ENCODE results near the gene KIFC3.

GRCh38 chr16:57764006-57764340 lies 38.3 kb downstream of the KIFC3 start:
- TF ChIP-seq POLR2AphosphoS5 (IDR thresholded peaks at IDR 0.05), result no peak
- TF ChIP-seq EP300 (IDR thresholded peaks at IDR 0.05), result no peak
- no peak for TF ChIP-seq POLR2A (IDR thresholded peaks at IDR 0.05; ENCODE audit: low read depth)
- TF ChIP-seq, protein P1, sequence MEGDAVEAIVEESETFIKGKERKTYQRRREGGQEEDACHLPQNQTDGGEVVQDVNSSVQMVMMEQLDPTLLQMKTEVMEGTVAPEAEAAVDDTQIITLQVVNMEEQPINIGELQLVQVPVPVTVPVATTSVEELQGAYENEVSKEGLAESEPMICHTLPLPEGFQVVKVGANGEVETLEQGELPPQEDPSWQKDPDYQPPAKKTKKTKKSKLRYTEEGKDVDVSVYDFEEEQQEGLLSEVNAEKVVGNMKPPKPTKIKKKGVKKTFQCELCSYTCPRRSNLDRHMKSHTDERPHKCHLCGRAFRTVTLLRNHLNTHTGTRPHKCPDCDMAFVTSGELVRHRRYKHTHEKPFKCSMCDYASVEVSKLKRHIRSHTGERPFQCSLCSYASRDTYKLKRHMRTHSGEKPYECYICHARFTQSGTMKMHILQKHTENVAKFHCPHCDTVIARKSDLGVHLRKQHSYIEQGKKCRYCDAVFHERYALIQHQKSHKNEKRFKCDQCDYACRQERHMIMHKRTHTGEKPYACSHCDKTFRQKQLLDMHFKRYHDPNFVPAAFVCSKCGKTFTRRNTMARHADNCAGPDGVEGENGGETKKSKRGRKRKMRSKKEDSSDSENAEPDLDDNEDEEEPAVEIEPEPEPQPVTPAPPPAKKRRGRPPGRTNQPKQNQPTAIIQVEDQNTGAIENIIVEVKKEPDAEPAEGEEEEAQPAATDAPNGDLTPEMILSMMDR (IDR thresholded peaks at IDR 0.05), result no peak
